AG09309 (cell line): ENCODE data around the gene LCOR.

Source experiments
- DNase-seq: peaks from one replicate; pipeline ENCODE4 v3.0.0-alpha.2; 2010; ENCODE audit warnings: low read depth
- H3K4me3 ChIP-seq: 2 replicates; pipeline ENCODE4 v1.5.1; 2011; ENCODE audit warnings: mild to moderate bottlenecking, low read depth, low read length, moderate library complexity; ENCODE audit not compliant: control insufficient read depth
- CTCF ChIP-seq: IDR thresholded peaks from 2 replicates; pipeline ENCODE4 v1.5.1; 2011; ENCODE audit warnings: mild to moderate bottlenecking, low read depth, low read length, inconsistent platforms; ENCODE audit not compliant: insufficient read depth, control insufficient read depth; ENCODE audit errors: missing control alignments

LCOR gene

GRCh38 chr10:97005349-97005748, 173.3 kb downstream of the LCOR start:
- DNase-seq: no peak
- TF ChIP-seq CTCF: no peak

GRCh38 chr10:97006364-97006763, 174.3 kb downstream of the LCOR start:
- H3K4me3 ChIP-seq: no peak overlapping the region
- no peak for TF ChIP-seq CTCF
- DNase-seq: no peak

More at GRCh38 chr10:97005349-97005748, 173.3 kb downstream of the LCOR start:
- H3K4me3 ChIP-seq: no peak overlapping the region

GRCh38 chr10:97007417-97007816, 175.3 kb downstream of the LCOR start:
- no peak for TF ChIP-seq CTCF
- DNase-seq: no peak
- no peak overlapping the region for H3K4me3 ChIP-seq

- no peak for TF ChIP-seq CTCF
- DNase-seq: no peak
Measured at GRCh38 chr10:97010695-97011206, 178.7 kb downstream of the LCOR start.

GRCh38 chr10:97011397-97011796, 179.3 kb downstream of the LCOR start:
- no peak for DNase-seq
- no peak for TF ChIP-seq CTCF

More at GRCh38 chr10:97010695-97011206, 178.7 kb downstream of the LCOR start:
- H3K4me3 ChIP-seq: no peak overlapping the region

GRCh38 chr10:97012470-97012869, 180.4 kb downstream of the LCOR start:
- no peak for TF ChIP-seq CTCF
- H3K4me3 ChIP-seq: no peak overlapping the region
- DNase-seq: no peak

More at GRCh38 chr10:97011397-97011796, 179.3 kb downstream of the LCOR start:
- no peak overlapping the region for H3K4me3 ChIP-seq

- no peak for DNase-seq
Measured at GRCh38 chr10:97013568-97013967, 181.5 kb downstream of the LCOR start.

More at GRCh38 chr10:97013568-97013967, 181.5 kb downstream of the LCOR start:
- H3K4me3 ChIP-seq: no peak overlapping the region
- TF ChIP-seq CTCF: no peak
